Muscle layer of duodenum (tissue), 2 donors: ENCODE measurements around the gene SCG5.

Source experiments
- H3K27ac ChIP-seq: one replicate; pipeline ENCODE4 v1.7.0; 2013; ENCODE audit warnings: mild to moderate bottlenecking, low read length
- H3K27me3 ChIP-seq: one replicate; pipeline ENCODE4 v1.7.0; 2013; ENCODE audit warnings: low read depth, mild to moderate bottlenecking, control low read depth, low read length
- H3K36me3 ChIP-seq, 2 donors: one replicate each; pipeline ENCODE4 v1.7.0; 2013; ENCODE audit warnings: low read length in 2 of 2, control low read depth in 1 of 2, mild to moderate bottlenecking in 1 of 2; ENCODE audit not compliant: insufficient read depth in 2 of 2, control insufficient read depth in 1 of 2
- H3K4me1 ChIP-seq, 2 donors: one replicate each; pipeline ENCODE4 v1.7.0; 2013; ENCODE audit warnings: low read length in 2 of 2, mild to moderate bottlenecking in 2 of 2, control low read depth in 1 of 2, moderate library complexity in 1 of 2; ENCODE audit not compliant: insufficient read depth in 2 of 2, control insufficient read depth in 1 of 2
- H3K4me3 ChIP-seq, 2 donors: one replicate each; pipeline ENCODE4 v1.7.0; 2013; ENCODE audit warnings: low read length in 2 of 2, low read depth in 1 of 2, mild to moderate bottlenecking in 1 of 2
- H3K9me3 ChIP-seq, 2 donors: one replicate each; pipeline ENCODE4 v1.7.0; 2013; ENCODE audit warnings: low read length in 2 of 2, control low read depth in 1 of 2, mild to moderate bottlenecking in 1 of 2; ENCODE audit not compliant: control insufficient read depth in 1 of 2
- donor health status: healthy.

Gene SCG5

GRCh38 chr15:32733281-32733680 is 91.8 kb downstream of the SCG5 start:
- H3K27ac ChIP-seq = no peak overlapping the region
- H3K27me3 ChIP-seq = no peaks in the 10 kb centered on the region
- H3K9me3 ChIP-seq = no peaks in the 10 kb centered on the region
- peaks cover 0 to 28% of the 10 kb centered on the region in 2 donors for H3K36me3 ChIP-seq
- H3K4me1 ChIP-seq = peaks cover 0 to 14% of the 10 kb centered on the region in 2 donors
- no peak overlapping the region for H3K4me3 ChIP-seq

GRCh38 chr15:32735989-32736700 is 94.6 kb downstream of the SCG5 start:
- peaks cover 0 to 11% of the 10 kb centered on the region in 2 donors for H3K9me3 ChIP-seq
- no peak overlapping the region for H3K27ac ChIP-seq
- no peaks in the 10 kb centered on the region for H3K27me3 ChIP-seq
- peaks cover 0 to 2% of the 10 kb centered on the region in 2 donors for H3K4me1 ChIP-seq
- H3K36me3 ChIP-seq = peaks cover 0 to 22% of the 10 kb centered on the region in 2 donors
- H3K4me3 ChIP-seq = no peak overlapping the region

GRCh38 chr15:32736701-32737061 is 95.2 kb downstream of the SCG5 start:
- Histone ChIP-seq H3K9me3 (peaks cover 0 to 11% of the 10 kb centered on the region in 2 donors), H3K4me3 (no peak overlapping the region), H3K27me3 (no peaks in the 10 kb centered on the region), H3K36me3 (peaks cover 0 to 20% of the 10 kb centered on the region in 2 donors), H3K27ac (no peak overlapping the region), H3K4me1 (no peaks in the 10 kb centered on the region)

GRCh38 chr15:32737304-32737703 is 95.8 kb downstream of the SCG5 start:
- Histone ChIP-seq H3K36me3 (peaks cover 0 to 17% of the 10 kb centered on the region in 2 donors), H3K27me3 (no peaks in the 10 kb centered on the region), H3K27ac (no peak overlapping the region), H3K4me3 (no peak overlapping the region), H3K4me1 (no peaks in the 10 kb centered on the region), H3K9me3 (peaks cover 0 to 11% of the 10 kb centered on the region in 2 donors)

GRCh38 chr15:32738666-32739065 is 97.2 kb downstream of the SCG5 start:
- Histone ChIP-seq H3K36me3 (peaks cover 0 to 4% of the 10 kb centered on the region in 2 donors), H3K9me3 (peaks cover 0 to 11% of the 10 kb centered on the region in 2 donors), H3K27me3 (no peaks in the 10 kb centered on the region), H3K4me3 (no peak overlapping the region), H3K27ac (no peak overlapping the region), H3K4me1 (no peaks in the 10 kb centered on the region)

- Histone ChIP-seq H3K27ac (no peak overlapping the region), H3K4me3 (no peak overlapping the region), H3K9me3 (peaks cover 0 to 11% of the 10 kb centered on the region in 2 donors), H3K4me1 (no peaks in the 10 kb centered on the region), H3K27me3 (no peaks in the 10 kb centered on the region), H3K36me3 (no peaks in the 10 kb centered on the region)
Measured at GRCh38 chr15:32739522-32740063, 98.1 kb downstream of the SCG5 start.

GRCh38 chr15:32743411-32744140 is 102.1 kb downstream of the SCG5 start:
- Histone ChIP-seq H3K27ac (no peak overlapping the region), H3K36me3 (no peaks in the 10 kb centered on the region), H3K4me1 (no peaks in the 10 kb centered on the region), H3K27me3 (no peaks in the 10 kb centered on the region), H3K9me3 (peaks cover 0 to 11% of the 10 kb centered on the region in 2 donors), H3K4me3 (no peak overlapping the region)

- H3K27ac ChIP-seq = no peak overlapping the region
- no peak overlapping the region for H3K4me3 ChIP-seq
- H3K9me3 ChIP-seq = no peaks in the 10 kb centered on the region
- no peaks in the 10 kb centered on the region for H3K36me3 ChIP-seq
- no peaks in the 10 kb centered on the region for H3K4me1 ChIP-seq
- H3K27me3 ChIP-seq = no peaks in the 10 kb centered on the region
Measured at GRCh38 chr15:32746116-32746857, 104.8 kb downstream of the SCG5 start.
